Measurements from ENCODE around the gene DCDC2B.
A peak's percentile ranks its signal among the peaks of the same experiment; 100 is the strongest.

DCDC2B gene

DNA sequence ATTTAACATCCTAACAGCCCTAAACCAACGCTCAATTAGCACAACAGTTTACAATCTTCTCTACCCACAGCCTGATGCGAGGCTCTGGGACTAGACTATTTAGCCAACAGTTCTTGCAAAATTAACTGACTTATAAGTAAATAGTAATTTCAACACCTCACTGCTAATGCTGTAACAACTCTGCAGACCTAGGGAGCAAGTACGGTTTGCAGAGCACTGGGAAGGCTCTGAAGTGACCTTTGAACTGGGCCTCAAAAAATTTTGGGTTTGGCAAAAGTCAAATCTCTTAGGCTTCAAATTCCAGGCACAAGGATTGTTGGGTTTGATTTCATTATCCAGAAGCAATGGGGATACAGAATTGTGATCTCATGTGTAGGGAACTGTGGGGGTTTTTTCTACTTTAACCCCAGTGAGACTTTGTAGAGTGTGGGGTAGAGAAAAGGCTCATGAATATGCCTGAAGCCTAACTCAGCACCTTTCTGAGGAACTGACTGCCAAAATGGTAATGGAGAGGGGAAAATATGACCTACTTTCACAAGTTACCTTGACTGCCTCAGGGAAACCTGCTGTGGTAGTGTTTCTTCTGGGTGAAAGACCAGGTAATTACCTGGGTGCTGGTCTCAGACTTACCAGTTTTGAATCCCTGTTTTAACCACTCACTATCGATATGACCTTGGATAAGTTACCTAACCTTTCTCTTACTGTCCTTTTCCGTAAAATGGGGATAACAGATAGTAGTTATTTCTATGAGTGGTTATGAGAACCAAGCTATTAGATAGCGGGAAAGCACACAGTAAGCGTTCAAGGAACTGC is 30.3 kb upstream of the DCDC2B start:
- TF ChIP-seq CTCF (IDR thresholded peaks at IDR 0.05; ENCODE audit: low read depth, low read length, missing control alignments): no peak
- H3K27ac ChIP-seq: peak overlapping the region; percentile 84
- in situ Hi-C loops (cut with HindIII; ENCODE audit: low pct_ligation_motif_present, low sequenced_read_pairs): no loop called here
- H3K27me3 ChIP-seq (replicated peaks): no peaks in the 10 kb centered on the region
- H3K4me3 ChIP-seq (ENCODE audit: low read depth, low read length): no peak overlapping the region
- no peak for DNase-seq
- peaks cover 15% of the 10 kb centered on the region for H3K36me3 ChIP-seq (replicated peaks)

- peak overlapping the region; percentile 84 for H3K27ac ChIP-seq
- in situ Hi-C loops (cut with HindIII; ENCODE audit: low pct_ligation_motif_present, low sequenced_read_pairs): no loop called here
- no peak for DNase-seq
- peak overlapping the region; percentile 73 for H3K4me3 ChIP-seq (ENCODE audit: low read depth, low read length)
- H3K27me3 ChIP-seq (replicated peaks): no peaks in the 10 kb centered on the region
- TF ChIP-seq CTCF (IDR thresholded peaks at IDR 0.05; ENCODE audit: low read depth, low read length, missing control alignments): no peak
- H3K36me3 ChIP-seq (replicated peaks): peaks cover 17% of the 10 kb centered on the region
These were observed 29.8 kb upstream of the DCDC2B start for GRCh38 chr1:32179193-32179442.

DNA sequence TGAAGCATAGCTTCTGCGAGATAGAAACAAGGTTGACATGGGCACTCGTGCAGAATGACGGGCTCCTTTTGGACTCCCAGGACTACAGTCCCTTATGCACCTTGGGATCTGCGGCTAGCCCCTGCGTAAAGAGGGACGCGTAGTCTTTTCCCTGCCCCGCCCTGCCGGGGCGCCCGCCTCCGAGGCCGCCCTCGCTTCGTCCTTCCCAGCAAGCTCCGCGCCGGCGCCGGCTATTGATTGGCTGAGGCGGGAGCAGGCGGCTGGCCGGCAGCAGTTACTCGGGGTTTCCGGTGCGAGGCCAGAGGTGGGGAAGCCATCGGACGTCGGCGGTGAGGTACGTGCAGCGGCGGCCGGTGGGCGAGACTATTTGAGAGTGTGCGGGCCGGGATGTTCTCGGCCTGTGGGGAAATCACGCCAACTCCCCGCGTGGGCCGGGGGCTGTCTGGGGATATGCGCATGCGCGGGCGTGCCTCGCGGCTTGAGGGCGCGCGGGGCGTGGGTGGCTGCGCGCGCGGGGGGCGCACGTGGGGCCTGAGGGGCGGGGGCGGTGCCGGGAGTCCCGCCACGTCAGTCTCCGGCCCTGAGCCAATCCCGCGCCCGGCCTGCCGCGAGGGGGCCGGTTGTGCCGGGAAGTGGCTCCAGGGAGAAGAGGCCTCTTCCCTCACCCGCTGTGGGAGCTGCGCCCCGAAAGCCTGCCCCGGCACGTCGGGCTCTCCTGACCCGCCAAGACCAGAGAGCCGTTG is 29.3 kb upstream of the DCDC2B start, which contains the start of gene TXLNA:
TXLNA (plus strand) TSS at position 233 of the 743 bp plus-strand sequence. CDS start 671 bp downstream, outside the sequence.
- peak; percentile 85 for DNase-seq
- Histone ChIP-seq H3K4me3 (ENCODE audit: low read depth, low read length) (peak within 1 kb of the TSS; percentile 73), H3K27ac (peak within 1 kb of the TSS; percentile 84), H3K27me3 (replicated peaks) (no peaks in the 10 kb centered on the region), H3K36me3 (replicated peaks) (peaks cover 17% of the 10 kb centered on the region)
- in situ Hi-C loops (cut with HindIII; ENCODE audit: low pct_ligation_motif_present, low sequenced_read_pairs): no loop called here
- TF ChIP-seq CTCF (IDR thresholded peaks at IDR 0.05; ENCODE audit: low read depth, low read length, missing control alignments): peak; percentile 14

DNA sequence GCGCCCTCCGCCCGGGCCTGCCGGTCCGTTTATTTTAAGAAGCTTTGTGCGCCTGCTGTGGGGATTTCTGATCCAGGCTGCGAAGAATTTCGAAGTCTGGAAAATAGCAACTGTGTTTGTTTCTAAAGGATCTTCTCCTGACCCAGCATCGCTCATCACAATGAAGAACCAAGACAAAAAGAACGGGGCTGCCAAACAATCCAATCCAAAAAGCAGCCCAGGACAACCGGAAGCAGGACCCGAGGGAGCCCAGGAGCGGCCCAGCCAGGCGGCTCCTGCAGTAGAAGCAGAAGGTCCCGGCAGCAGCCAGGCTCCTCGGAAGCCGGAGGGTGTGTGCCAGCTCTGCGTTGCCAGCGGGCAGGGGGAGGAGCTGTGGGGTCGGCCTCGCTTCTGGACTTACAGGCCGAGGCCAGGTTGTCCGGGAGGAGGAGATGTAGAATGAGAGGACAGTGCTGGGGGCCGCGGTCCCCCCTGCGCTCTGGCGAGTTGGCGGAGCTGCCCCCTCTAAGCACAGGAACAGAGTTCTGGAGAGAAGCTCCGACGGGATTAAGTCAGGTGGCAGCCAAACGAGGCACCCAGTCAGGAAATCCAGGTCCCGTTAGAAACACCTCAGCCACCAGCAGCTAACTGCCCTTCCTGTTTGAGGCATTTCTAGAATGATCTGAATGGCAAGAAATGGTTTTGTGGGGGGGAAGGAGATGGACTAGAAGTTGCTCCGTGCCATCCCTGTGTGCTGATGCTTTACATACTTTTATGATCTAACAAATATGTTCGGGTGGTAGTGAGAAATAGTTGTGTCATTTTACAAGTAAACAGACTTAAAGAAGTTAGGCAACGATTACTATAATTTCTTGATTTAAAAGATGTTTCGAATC is 28.5 kb upstream of the DCDC2B start:
- Histone ChIP-seq H3K27me3 (replicated peaks) (no peaks in the 10 kb centered on the region), H3K4me3 (ENCODE audit: low read depth, low read length) (peak overlapping the region; percentile 73), H3K27ac (peak overlapping the region; percentile 84), H3K36me3 (replicated peaks) (peaks cover 19% of the 10 kb centered on the region)
- in situ Hi-C loops (cut with HindIII; ENCODE audit: low pct_ligation_motif_present, low sequenced_read_pairs): no loop called here
- DNase-seq: peak; percentile 29
- no peak for TF ChIP-seq CTCF (IDR thresholded peaks at IDR 0.05; ENCODE audit: low read depth, low read length, missing control alignments)

GRCh38 chr1:32181065-32181464 is 27.8 kb upstream of the DCDC2B start:
- H3K27ac ChIP-seq: peak overlapping the region; percentile 84
- TF ChIP-seq CTCF (IDR thresholded peaks at IDR 0.05; ENCODE audit: low read depth, low read length, missing control alignments): no peak
- H3K36me3 ChIP-seq (replicated peaks): peaks cover 25% of the 10 kb centered on the region
- H3K27me3 ChIP-seq (replicated peaks): no peaks in the 10 kb centered on the region
- in situ Hi-C loops (cut with HindIII; ENCODE audit: low pct_ligation_motif_present, low sequenced_read_pairs): no loop called here
- no peak for DNase-seq
- H3K4me3 ChIP-seq (ENCODE audit: low read depth, low read length): peak overlapping the region; percentile 73
